ENCODE measurements around the gene C10orf95.

C10orf95 gene

GRCh38 chr10:102400076-102400475 is 51.3 kb downstream of the C10orf95 start:
- DNase-seq: no peak
